PFSK-1 (cell line): ENCODE data around the gene DEF6.

Experiments
- FOXP2 ChIP-seq: optimal IDR thresholded peaks from 2 replicates; pipeline ENCODE3; 2011; ENCODE audit warnings: borderline replicate concordance, control low read depth, inconsistent platforms; ENCODE audit not compliant: insufficient read depth; ENCODE audit errors: extremely low read length, extremely low read depth
- POLR2AphosphoS5 ChIP-seq: IDR thresholded peaks from 2 replicates; pipeline ENCODE4 v1.6.1; 2012; ENCODE audit warnings: low read depth, mild to moderate bottlenecking, control low read depth, low read length, moderate library complexity
- REST ChIP-seq, 2 experiments: IDR thresholded peaks; 2 replicates each; pipeline versions ENCODE4 v1.6.1 to v1.8.0; 2011 to 2012; ENCODE audit warnings: low read depth in 2 of 2, low read length in 2 of 2, control low read depth in 1 of 2, inconsistent platforms in 1 of 2, mild to moderate bottlenecking in 1 of 2, moderate library complexity in 1 of 2; ENCODE audit not compliant: insufficient read depth in 1 of 2
- TAF1 ChIP-seq: IDR thresholded peaks from 2 replicates; pipeline ENCODE4 v1.6.1; 2012; ENCODE audit warnings: low read length, control low read depth, borderline replicate concordance; ENCODE audit not compliant: insufficient read depth

- TF ChIP-seq POLR2AphosphoS5 (no peak), FOXP2 (no peak), TAF1 (no peak), REST (IDR thresholded peaks at IDR 0.05; ENCODE audit: insufficient read depth in 1 of 2, low read depth in 2 of 2, low read length in 2 of 2) (no peak)
These were observed 20.0 kb downstream of the DEF6 start for GRCh38 chr6:35317483-35318195.
